Liver (tissue), 9 donors: ENCODE measurements around the gene CHRNG. TPM values are rescaled to one million over a fixed set of nuclear protein-coding genes. Genes with fewer than 3 reads are reported as not detected.

Experiments used
- DNase-seq: peaks from one replicate; pipeline ENCODE4 v3.0.0-alpha.2; 2017; ENCODE audit warnings: low spot score
- H3K27ac ChIP-seq, 2 donors: one replicate each; pipeline ENCODE4 v1.7.0; 2013; ENCODE audit warnings: inconsistent platforms in 2 of 2, low read length in 2 of 2, control low read depth in 1 of 2, low read depth in 1 of 2, mild to moderate bottlenecking in 1 of 2
- H3K27me3 ChIP-seq, 4 donors: one replicate each; pipeline versions ENCODE4 v1.6.1 to v1.7.0; 2013; ENCODE audit warnings: low read length in 3 of 4, inconsistent platforms in 1 of 4, mild to moderate bottlenecking in 1 of 4, moderate library complexity in 1 of 4; ENCODE audit not compliant: control insufficient read depth in 4 of 4, insufficient read depth in 4 of 4
- H3K36me3 ChIP-seq, 4 donors: one replicate each; pipeline versions ENCODE4 v1.6.1 to v1.7.0; 2013; ENCODE audit warnings: low read length in 3 of 4, mild to moderate bottlenecking in 3 of 4, low read depth in 1 of 4, moderate library complexity in 1 of 4; ENCODE audit not compliant: control insufficient read depth in 4 of 4, insufficient read depth in 3 of 4
- H3K4me1 ChIP-seq, 4 donors: one replicate each; pipeline versions ENCODE4 v1.6.1 to v1.7.0; 2013; ENCODE audit warnings: low read length in 3 of 4, mild to moderate bottlenecking in 3 of 4, moderate library complexity in 1 of 4; ENCODE audit not compliant: control insufficient read depth in 4 of 4, insufficient read depth in 4 of 4
- H3K4me3 ChIP-seq, 3 donors: one replicate each; pipeline versions ENCODE4 v1.6.1 to v1.7.0; 2013; ENCODE audit warnings: low read length in 3 of 3, control low read depth in 1 of 3, low read depth in 1 of 3, mild to moderate bottlenecking in 1 of 3
- H3K9ac ChIP-seq, 2 donors: one replicate each; pipeline ENCODE4 v1.7.0; 2013; ENCODE audit warnings: low read length in 2 of 2, mild to moderate bottlenecking in 2 of 2, moderate library complexity in 2 of 2, control low read depth in 1 of 2, low read depth in 1 of 2
- H3K9me3 ChIP-seq, 4 donors: one replicate each; pipeline versions ENCODE4 v1.6.1 to v1.7.0; 2013; ENCODE audit warnings: low read length in 3 of 4; ENCODE audit not compliant: control insufficient read depth in 4 of 4
- ATF3 ChIP-seq: IDR thresholded peaks from 2 replicates; pipeline ENCODE4 v1.6.1; 2016; ENCODE audit warnings: antibody characterized with exemption
- CTCF ChIP-seq: fragments of 150-350 bp; IDR thresholded peaks from 2 replicates; pipeline ENCODE4 v1.5.1; 2017; ENCODE audit warnings: improper control_type of control experiment, low read depth, low read length; ENCODE audit not compliant: missing input control
- EGR1 ChIP-seq, 2 donors: IDR thresholded peaks; 2 replicates each; pipeline ENCODE4 v1.6.1; 2016 to 2018; ENCODE audit warnings: antibody characterized with exemption in 2 of 2, low read depth in 2 of 2
- FOXA1 ChIP-seq: IDR thresholded peaks from 2 replicates; pipeline ENCODE4 v1.6.1; 2016; ENCODE audit warnings: antibody characterized with exemption
- FOXA2 ChIP-seq: IDR thresholded peaks from 2 replicates; pipeline ENCODE4 v1.6.1; 2016; ENCODE audit warnings: antibody characterized with exemption
- GABPA ChIP-seq, 2 donors: IDR thresholded peaks in 1 of 2; conservative IDR thresholded peaks in 1 of 2; 2 replicates each; pipeline ENCODE4 v1.6.1; 2016; ENCODE audit warnings: antibody characterized with exemption in 2 of 2, mild to moderate bottlenecking in 1 of 2, moderate library complexity in 1 of 2
- HNF4A ChIP-seq, 2 donors: conservative IDR thresholded peaks; 2 replicates each; pipeline ENCODE4 v1.6.1; 2016; ENCODE audit warnings: antibody characterized with exemption in 2 of 2, mild to moderate bottlenecking in 2 of 2
- HNF4G ChIP-seq: IDR thresholded peaks from 2 replicates; pipeline ENCODE4 v1.6.1; 2016; ENCODE audit warnings: antibody characterized with exemption
- JUND ChIP-seq, 2 donors: IDR thresholded peaks; 2 replicates each; pipeline ENCODE4 v1.6.1; 2016; ENCODE audit warnings: antibody characterized with exemption in 2 of 2
- MAX ChIP-seq: IDR thresholded peaks from 2 replicates; pipeline ENCODE4 v1.6.1; 2016; ENCODE audit warnings: antibody characterized with exemption
- NR2F2 ChIP-seq: IDR thresholded peaks from 2 replicates; pipeline ENCODE4 v1.6.1; 2016; ENCODE audit warnings: antibody characterized with exemption
- RAD21 ChIP-seq, 2 donors: IDR thresholded peaks; 2 replicates each; pipeline ENCODE4 v1.6.1; 2016; ENCODE audit warnings: antibody characterized with exemption in 2 of 2, mild to moderate bottlenecking in 2 of 2
- REST ChIP-seq: IDR thresholded peaks from 2 replicates; pipeline ENCODE4 v1.6.1; 2016; ENCODE audit warnings: antibody characterized with exemption, mild to moderate bottlenecking
- RXRA ChIP-seq, 2 donors: IDR thresholded peaks; 2 replicates each; pipeline ENCODE4 v1.6.1; 2017 to 2018; ENCODE audit warnings: antibody characterized with exemption in 2 of 2, mild to moderate bottlenecking in 1 of 2
- SP1 ChIP-seq: IDR thresholded peaks from 2 replicates; pipeline ENCODE4 v1.6.1; 2018; ENCODE audit warnings: antibody characterized with exemption, mild to moderate bottlenecking
- TAF1 ChIP-seq: conservative IDR thresholded peaks from 2 replicates; pipeline ENCODE4 v1.6.1; 2016; ENCODE audit warnings: antibody characterized with exemption, mild to moderate bottlenecking
- YY1 ChIP-seq: IDR thresholded peaks from 2 replicates; pipeline ENCODE4 v1.6.1; 2016; ENCODE audit warnings: antibody characterized with exemption, mild to moderate bottlenecking
- ZBTB33 ChIP-seq: IDR thresholded peaks from 2 replicates; pipeline ENCODE4 v1.6.1; 2016; ENCODE audit warnings: antibody characterized with exemption
- WGBS: extraction: QIAGEN DNeasy Blood & Tissue Kit; methylation state at CpG from one replicate; pipeline ENCODE4 v1.1.7; 2013; 5-methylcytosine and 5-hydroxymethylcytosine counted together
- polyA plus RNA-seq, 2 donors: library from polyadenylated mRNA; stranded (reverse) in 1 of 2; unstranded in 1 of 2; fragments of 200-250 nt in 1 of 2; fragments of >200 nt in 1 of 2; fragmentation: Nextera tagmentation in 1 of 2; extraction: Ambion mirVana in 1 of 2; gene quantifications; one replicate each; pipeline versions ENCODE4 v1.2.1 to v1.2.3, GENCODE V29; 2013 to 2015
- total RNA-seq, 2 donors: library from RNA; depleted of rRNA; stranded (reverse); fragments of >200 nt; gene quantifications; one replicate each; pipeline ENCODE4 v1.2.3, GENCODE V29; 2014
- donor health status: healthy.
- donor health status: healthy.
- donor health status: healthy.
- donor health status: healthy.
- donor health status: healthy.

Gene CHRNG
- total and polyA plus RNA-seq, 4 donors = not detected

- no peaks in the 10 kb centered on the region for H3K27me3 ChIP-seq
- H3K27ac ChIP-seq = no peak overlapping the region
- H3K4me1 ChIP-seq = peaks cover 2 to 9% (median 5%) of the 10 kb centered on the region in 4 donors
- H3K4me3 ChIP-seq = no peak overlapping the region
- H3K36me3 ChIP-seq = peaks cover 0 to 1% (median 0%) of the 10 kb centered on the region in 4 donors
- H3K9ac ChIP-seq = no peak overlapping the region
- TF ChIP-seq MAX (no peak), JUND (IDR thresholded peaks at IDR 0.05) (no peak), GABPA (IDR thresholded peaks at IDR 0.05 in 1 of 2, conservative IDR thresholded peaks at IDR 0.05 in 1 of 2) (no peak), REST (no peak), EGR1 (IDR thresholded peaks at IDR 0.05; ENCODE audit: low read depth in 2 of 2) (no peak), ATF3 (no peak), HNF4A (conservative IDR thresholded peaks at IDR 0.05) (no peak), NR2F2 (no peak), RXRA (IDR thresholded peaks at IDR 0.05) (no peak), FOXA1 (no peak), ZBTB33 (no peak), FOXA2 (no peak), SP1 (no peak), HNF4G (no peak), CTCF (no peak), TAF1 (no peak), YY1 (no peak)
- DNase-seq = no peak
- H3K9me3 ChIP-seq = no peaks in the 10 kb centered on the region
- WGBS = 83% methylated on average over 4 of the region's 4 CpGs
Measured at GRCh38 chr2:232506709-232507108, 32.8 kb upstream of the CHRNG start.

DNA sequence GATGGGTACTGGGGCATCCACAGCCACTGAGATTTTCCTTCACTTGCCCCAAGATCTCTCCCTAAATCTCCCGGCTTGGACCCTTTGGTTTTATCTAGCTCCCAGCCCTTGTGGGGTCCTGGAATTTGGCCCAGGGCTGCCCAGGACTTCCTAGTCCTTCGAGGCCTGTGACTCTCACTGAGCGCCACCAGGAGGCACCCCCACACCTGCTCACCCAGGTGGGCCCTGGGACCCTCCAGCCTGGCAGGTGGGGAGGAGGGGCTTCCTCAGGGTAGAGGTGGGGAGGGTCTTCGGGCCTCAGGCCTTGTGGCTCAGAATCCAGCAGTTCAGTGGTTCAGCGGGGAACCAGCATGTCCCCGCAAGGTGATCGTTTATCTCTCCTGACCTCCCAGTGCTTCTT lies 31.2 kb upstream of the CHRNG start:
- 78% methylated on average over 7 of the region's 7 CpGs for WGBS
- DNase-seq = no peak
- Histone ChIP-seq H3K27ac (no peak overlapping the region), H3K9me3 (no peaks in the 10 kb centered on the region), H3K36me3 (peaks cover 0 to 1% (median 0%) of the 10 kb centered on the region in 4 donors), H3K4me1 (peaks cover 0 to 3% (median under 1%) of the 10 kb centered on the region in 4 donors), H3K27me3 (no peaks in the 10 kb centered on the region), H3K4me3 (no peak overlapping the region), H3K9ac (no peak overlapping the region)
- TF ChIP-seq HNF4G (no peak), EGR1 (IDR thresholded peaks at IDR 0.05; ENCODE audit: low read depth in 2 of 2) (no peak), GABPA (IDR thresholded peaks at IDR 0.05 in 1 of 2, conservative IDR thresholded peaks at IDR 0.05 in 1 of 2) (no peak), RAD21 (IDR thresholded peaks at IDR 0.05) (no peak), REST (no peak), FOXA1 (no peak), RXRA (IDR thresholded peaks at IDR 0.05) (no peak), CTCF (no peak), TAF1 (no peak), JUND (IDR thresholded peaks at IDR 0.05) (no peak), NR2F2 (no peak)
